Measurements from ENCODE around the gene TSHZ2. TPM values are rescaled to one million over a fixed set of nuclear protein-coding genes. Genes with fewer than 3 reads are reported as not detected.

TSHZ2 gene
- total and polyA plus RNA-seq, 2 of the 4 experiments (the other 2 are of a cell fraction) = under 0.01 to 0.02 TPM

GRCh38 chr20:53336892-53337291 is 364.7 kb downstream of the TSHZ2 start:
- Histone ChIP-seq H2BK20ac (ENCODE audit: low read depth, low read length) (no peak overlapping the region), H3K18ac (ENCODE audit: low read depth, low read length) (no peak overlapping the region), H3K9me1 (ENCODE audit: insufficient read depth, low read length) (no peaks in the 10 kb centered on the region), H3K23ac (ENCODE audit: low read depth, low read length) (no peak overlapping the region), H4K8ac (ENCODE audit: low read depth in 2 of 2, low read length in 2 of 2) (no peak overlapping the region), H3K4me2 (ENCODE audit: low read depth, low read length) (no peak overlapping the region), H3K4me3 (ENCODE audit: insufficient read depth, low read depth, low read length) (no peak overlapping the region), H3K9ac (ENCODE audit: low read depth, low read length) (no peak overlapping the region), H2AFZ (replicated peaks; ENCODE audit: low read length, poor library complexity) (no peak overlapping the region), H4K5ac (ENCODE audit: low read depth, low read length) (no peak overlapping the region), H3K4me1 (ENCODE audit: control insufficient read depth, insufficient read depth, low read length) (no peaks in the 10 kb centered on the region; the same call in 1 of the 2 replicates), H2BK120ac (ENCODE audit: low read depth, low read length) (no peak overlapping the region), H2BK5ac (ENCODE audit: low read depth, low read length, poor library complexity, severe bottlenecking) (no peak overlapping the region), H3K36me3 (ENCODE audit: control insufficient read depth, insufficient read depth, low read length) (no peaks in the 10 kb centered on the region), H2AK9ac (replicated peaks; ENCODE audit: low read depth, low read length, poor library complexity) (no peak overlapping the region), H3K4ac (ENCODE audit: low read depth, low read length) (no peak overlapping the region), H2AK5ac (ENCODE audit: low read depth, low read length) (no peak overlapping the region), H3K79me1 (ENCODE audit: low read depth in 1 of 2, low read length in 2 of 2) (no peaks in the 10 kb centered on the region), H3K9me3 (ENCODE audit: control insufficient read depth, insufficient read depth, low read length) (no peaks in the 10 kb centered on the region), H3K56ac (ENCODE audit: extremely low read depth, insufficient read depth, low read length) (no peak overlapping the region), H2BK15ac (ENCODE audit: low read depth, low read length) (no peak overlapping the region), H3K27me3 (ENCODE audit: control insufficient read depth, insufficient read depth, low read length) (no peaks in the 10 kb centered on the region; the same call in 1 of the 2 replicates), H3K27ac (ENCODE audit: insufficient read depth, low read length) (no peak overlapping the region), H4K91ac (ENCODE audit: insufficient read depth, low read depth, low read length) (no peak overlapping the region), H4K20me1 (ENCODE audit: insufficient read depth, low read length) (no peaks in the 10 kb centered on the region), H3K14ac (replicated peaks; ENCODE audit: low read depth, low read length) (no peak overlapping the region)
- DNase-seq (no peak), ATAC-seq (ENCODE audit: low read depth) (no peak)
- intact Hi-C loops (cut with micrococcal nuclease) = no loop called here
- dilution Hi-C loops (cut with HindIII; ENCODE audit: low sequenced_read_pairs, unreplicated experiment) = no loop called here
- no peak for TF ChIP-seq RCOR1 (IDR thresholded peaks at IDR 0.05; ENCODE audit: insufficient replicate concordance, low read length)
- no peak for TF ChIP-seq MAFK (IDR thresholded peaks at IDR 0.05; ENCODE audit: low read depth, low read length)
- no peak for TF ChIP-seq MXI1 (IDR thresholded peaks at IDR 0.05; ENCODE audit: borderline replicate concordance, low read depth, low read length)
- TF ChIP-seq FOS (IDR thresholded peaks at IDR 0.05; ENCODE audit: low read depth, low read length) = no peak
- no peak for TF ChIP-seq RAD21 (IDR thresholded peaks at IDR 0.05; ENCODE audit: low read length)
- TF ChIP-seq USF2 (IDR thresholded peaks at IDR 0.05; ENCODE audit: low read depth, low read length) = no peak
- in situ Hi-C loops (cut with MboI; ENCODE audit: low sequenced_read_pairs) = no loop called here
- ChIA-PET CTCF (no interaction called here), POLR2A (ENCODE audit: unreplicated experiment) (no interaction called here)
- WGBS, 2 experiments (ENCODE audit: extremely low coverage in 2 of 2, insufficient read length in 1 of 2) = 40% methylated on average over 1 of the region's 3 CpGs; no CpG with 5 or more reads in 1 of the 2 experiments
- no TSS peak for BruUV-seq (replicated peaks)

All from IMR-90 (cell line).